IMR-90 (cell line): ENCODE results near the gene SLC17A9.

Experiments used
- CHD1 ChIP-seq: IDR thresholded peaks from 2 replicates; pipeline ENCODE4 v1.6.1; 2012; ENCODE audit warnings: low read depth, low read length, improper control_type of control experiment
- CTCF ChIP-seq: conservative IDR thresholded peaks from 2 replicates; pipeline ENCODE4 v1.5.1; 2012; ENCODE audit warnings: mild to moderate bottlenecking, low read depth, low read length, improper control_type of control experiment
- FOS ChIP-seq: fragments of 150-350 bp; IDR thresholded peaks from 2 replicates; pipeline ENCODE4 v1.6.1; 2016; ENCODE audit warnings: low read depth, low read length
- MAFK ChIP-seq: IDR thresholded peaks from 2 replicates; pipeline ENCODE4 v1.6.1; 2012; ENCODE audit warnings: low read depth, low read length, improper control_type of control experiment
- MAZ ChIP-seq: IDR thresholded peaks from 2 replicates; pipeline ENCODE4 v1.6.1; 2012; ENCODE audit warnings: low read depth, mild to moderate bottlenecking, low read length, improper control_type of control experiment, moderate library complexity, borderline replicate concordance
- MXI1 ChIP-seq: IDR thresholded peaks from 2 replicates; pipeline ENCODE4 v1.6.1; 2012; ENCODE audit warnings: low read depth, mild to moderate bottlenecking, low read length, moderate library complexity, borderline replicate concordance
- POLR2A ChIP-seq: IDR thresholded peaks from 2 replicates; pipeline ENCODE4 v1.6.1; 2012; ENCODE audit warnings: mild to moderate bottlenecking, low read depth, low read length
- USF2 ChIP-seq: fragments of 150-350 bp; IDR thresholded peaks from 2 replicates; pipeline ENCODE4 v1.6.1; 2017; ENCODE audit warnings: mild to moderate bottlenecking, antibody characterized with exemption, low read length, low read depth
- TF ChIP-seq, protein P1 (sequence below): fragments of 150-350 bp; IDR thresholded peaks from 2 replicates; pipeline ENCODE4 v1.6.1; 2016; ENCODE audit warnings: low read depth, mild to moderate bottlenecking, low read length, moderate library complexity, borderline replicate concordance

DNA sequence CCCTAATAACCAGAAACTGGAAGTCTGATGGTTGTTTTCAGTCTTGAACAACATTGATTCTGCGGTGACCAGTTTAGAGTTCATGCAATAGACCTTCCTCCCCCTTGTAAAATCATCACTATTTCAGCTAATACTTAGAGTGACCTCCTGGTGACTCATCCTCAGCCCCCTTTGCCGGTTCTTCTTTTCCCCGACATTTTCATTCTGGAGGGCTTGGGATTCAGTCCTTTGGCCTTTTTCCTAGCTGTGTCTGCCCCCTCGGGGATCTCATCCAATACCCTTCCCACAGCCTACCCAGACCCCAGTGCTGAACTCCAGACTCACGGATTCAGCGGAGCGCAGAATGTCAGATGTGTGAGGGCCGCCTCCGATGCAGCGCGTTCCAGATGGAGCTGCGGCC, 61.8 kb downstream of the SLC17A9 start:
- TF ChIP-seq POLR2A (no peak), FOS (no peak), USF2 (no peak), CTCF (no peak), MAZ (no peak), MAFK (no peak), CHD1 (no peak), MXI1 (no peak)
- TF ChIP-seq, protein P1, sequence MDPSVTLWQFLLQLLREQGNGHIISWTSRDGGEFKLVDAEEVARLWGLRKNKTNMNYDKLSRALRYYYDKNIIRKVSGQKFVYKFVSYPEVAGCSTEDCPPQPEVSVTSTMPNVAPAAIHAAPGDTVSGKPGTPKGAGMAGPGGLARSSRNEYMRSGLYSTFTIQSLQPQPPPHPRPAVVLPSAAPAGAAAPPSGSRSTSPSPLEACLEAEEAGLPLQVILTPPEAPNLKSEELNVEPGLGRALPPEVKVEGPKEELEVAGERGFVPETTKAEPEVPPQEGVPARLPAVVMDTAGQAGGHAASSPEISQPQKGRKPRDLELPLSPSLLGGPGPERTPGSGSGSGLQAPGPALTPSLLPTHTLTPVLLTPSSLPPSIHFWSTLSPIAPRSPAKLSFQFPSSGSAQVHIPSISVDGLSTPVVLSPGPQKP = no peak
